Measurements from ENCODE around the gene C17orf58. TPM values are rescaled to one million over a fixed set of nuclear protein-coding genes. Genes with fewer than 3 reads are reported as not detected.

Gene C17orf58
- total RNA-seq, 1 donor from 2014 or later = 43.9 TPM

DNA sequence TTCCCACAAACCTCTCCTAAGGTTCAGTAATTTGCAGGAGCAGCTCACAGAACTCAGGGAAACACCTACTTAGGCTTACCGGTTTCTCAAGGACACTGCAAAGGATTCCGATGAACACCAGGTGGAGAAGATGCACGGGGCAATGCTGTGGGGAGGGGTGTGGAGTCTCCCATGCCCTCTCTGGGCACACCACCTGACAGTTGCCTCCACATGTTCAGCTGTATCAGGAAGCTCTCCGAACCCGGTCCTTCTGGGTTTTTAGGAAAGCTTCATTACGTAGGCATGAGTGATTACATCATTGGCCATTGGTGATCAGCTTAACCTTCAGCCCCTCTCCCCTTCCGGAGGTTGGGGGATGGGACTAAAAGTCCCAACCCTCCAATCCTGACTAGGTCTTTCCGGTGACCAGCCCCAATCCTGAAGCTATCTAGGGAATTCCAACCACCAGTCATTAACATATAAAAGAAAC is 21.6 kb downstream of the C17orf58 start:
- peak overlapping the region; percentile 19 for H3K4me3 ChIP-seq
- H3K9me3 Mint-ChIP-seq = no peaks in the 10 kb centered on the region
- peaks cover 22% of the 10 kb centered on the region for H3K36me3 Mint-ChIP-seq
- H3K4me2 ChIP-seq = peak overlapping the region; percentile 69
- no peaks in the 10 kb centered on the region for H3K9me3 ChIP-seq (ENCODE audit: low read depth)
- no peak overlapping the region for H3K9ac ChIP-seq
- H4K20me1 ChIP-seq (ENCODE audit: low read depth) = peaks cover 2% of the 10 kb centered on the region
- no peaks in the 10 kb centered on the region for H3K27me3 ChIP-seq
- peaks cover 8% of the 10 kb centered on the region for H3K4me1 Mint-ChIP-seq
- H3K36me3 ChIP-seq = no peaks in the 10 kb centered on the region
- peaks cover 3% of the 10 kb centered on the region for H3F3A ChIP-seq (ENCODE audit: low read depth)
- DNase-seq (ENCODE audit: low spot score) = peak; percentile 65
- H3K4me3 Mint-ChIP-seq = no peak overlapping the region
- H2AFZ ChIP-seq (replicated peaks) = no peak overlapping the region
- H3K27ac ChIP-seq = peak overlapping the region; percentile 59
- TF ChIP-seq, protein P1, sequence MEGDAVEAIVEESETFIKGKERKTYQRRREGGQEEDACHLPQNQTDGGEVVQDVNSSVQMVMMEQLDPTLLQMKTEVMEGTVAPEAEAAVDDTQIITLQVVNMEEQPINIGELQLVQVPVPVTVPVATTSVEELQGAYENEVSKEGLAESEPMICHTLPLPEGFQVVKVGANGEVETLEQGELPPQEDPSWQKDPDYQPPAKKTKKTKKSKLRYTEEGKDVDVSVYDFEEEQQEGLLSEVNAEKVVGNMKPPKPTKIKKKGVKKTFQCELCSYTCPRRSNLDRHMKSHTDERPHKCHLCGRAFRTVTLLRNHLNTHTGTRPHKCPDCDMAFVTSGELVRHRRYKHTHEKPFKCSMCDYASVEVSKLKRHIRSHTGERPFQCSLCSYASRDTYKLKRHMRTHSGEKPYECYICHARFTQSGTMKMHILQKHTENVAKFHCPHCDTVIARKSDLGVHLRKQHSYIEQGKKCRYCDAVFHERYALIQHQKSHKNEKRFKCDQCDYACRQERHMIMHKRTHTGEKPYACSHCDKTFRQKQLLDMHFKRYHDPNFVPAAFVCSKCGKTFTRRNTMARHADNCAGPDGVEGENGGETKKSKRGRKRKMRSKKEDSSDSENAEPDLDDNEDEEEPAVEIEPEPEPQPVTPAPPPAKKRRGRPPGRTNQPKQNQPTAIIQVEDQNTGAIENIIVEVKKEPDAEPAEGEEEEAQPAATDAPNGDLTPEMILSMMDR (IDR thresholded peaks at IDR 0.05) = no peak
- TF ChIP-seq EZH2 (IDR thresholded peaks at IDR 0.05) = no peak
- no peak for TF ChIP-seq EZH2phosphoT487 (IDR thresholded peaks at IDR 0.05)
- H3K4me1 ChIP-seq = peaks cover 16% of the 10 kb centered on the region
- no peaks in the 10 kb centered on the region for H3K79me2 ChIP-seq (ENCODE audit: low read depth)
- no peak overlapping the region for H3K27ac Mint-ChIP-seq
- H3K27me3 Mint-ChIP-seq (ENCODE audit: insufficient read depth, low read depth) = no peaks in the 10 kb centered on the region

GRCh38 chr17:67974185-67974584 is 22.1 kb downstream of the C17orf58 start:
- H4K20me1 ChIP-seq (ENCODE audit: low read depth) = peaks cover 2% of the 10 kb centered on the region
- H3K9me3 ChIP-seq (ENCODE audit: low read depth) = no peaks in the 10 kb centered on the region
- H3K4me3 Mint-ChIP-seq = no peak overlapping the region
- H3K27ac Mint-ChIP-seq = no peak overlapping the region
- no peak for DNase-seq (ENCODE audit: low spot score)
- H3K36me3 ChIP-seq = no peaks in the 10 kb centered on the region
- peak overlapping the region; percentile 19 for H3K4me3 ChIP-seq
- peaks cover 22% of the 10 kb centered on the region for H3K36me3 Mint-ChIP-seq
- H3K27me3 ChIP-seq = no peaks in the 10 kb centered on the region
- H2AFZ ChIP-seq (replicated peaks) = no peak overlapping the region
- no peaks in the 10 kb centered on the region for H3K9me3 Mint-ChIP-seq
- peak overlapping the region; percentile 69 for H3K4me2 ChIP-seq
- TF ChIP-seq EZH2 (IDR thresholded peaks at IDR 0.05) (no peak), EZH2phosphoT487 (IDR thresholded peaks at IDR 0.05) (no peak)
- TF ChIP-seq, protein P1 (IDR thresholded peaks at IDR 0.05) = no peak
- H3K9ac ChIP-seq = no peak overlapping the region
- peaks cover 3% of the 10 kb centered on the region for H3F3A ChIP-seq (ENCODE audit: low read depth)
- peak overlapping the region; percentile 59 for H3K27ac ChIP-seq
- no peaks in the 10 kb centered on the region for H3K79me2 ChIP-seq (ENCODE audit: low read depth)
- H3K27me3 Mint-ChIP-seq (ENCODE audit: insufficient read depth, low read depth) = no peaks in the 10 kb centered on the region
- peaks cover 8% of the 10 kb centered on the region for H3K4me1 Mint-ChIP-seq
- peaks cover 16% of the 10 kb centered on the region for H3K4me1 ChIP-seq

GRCh38 chr17:67970783-67971182 is 25.5 kb downstream of the C17orf58 start:
- H3K9me3 ChIP-seq (ENCODE audit: low read depth) = no peaks in the 10 kb centered on the region
- Mint-ChIP-seq H3K27ac (no peak overlapping the region), H3K4me1 (peaks cover 8% of the 10 kb centered on the region), H3K4me3 (no peak overlapping the region), H3K36me3 (peaks cover 27% of the 10 kb centered on the region), H3K27me3 (ENCODE audit: insufficient read depth, low read depth) (no peaks in the 10 kb centered on the region), H3K9me3 (no peaks in the 10 kb centered on the region)
- DNase-seq (ENCODE audit: low spot score) = no peak
- H4K20me1 ChIP-seq (ENCODE audit: low read depth) = peaks cover 2% of the 10 kb centered on the region
- no peak overlapping the region for H3K4me3 ChIP-seq
- H3K27ac ChIP-seq = no peak overlapping the region
- H3F3A ChIP-seq (ENCODE audit: low read depth) = peaks cover 3% of the 10 kb centered on the region
- no peak overlapping the region for H2AFZ ChIP-seq (replicated peaks)
- TF ChIP-seq, protein P1 (IDR thresholded peaks at IDR 0.05) = no peak
- TF ChIP-seq EZH2phosphoT487 (IDR thresholded peaks at IDR 0.05) = no peak
- no peak for TF ChIP-seq EZH2 (IDR thresholded peaks at IDR 0.05)
- H3K79me2 ChIP-seq (ENCODE audit: low read depth) = no peaks in the 10 kb centered on the region
- H3K27me3 ChIP-seq = no peaks in the 10 kb centered on the region
- peaks cover 16% of the 10 kb centered on the region for H3K4me1 ChIP-seq
- no peak overlapping the region for H3K9ac ChIP-seq
- peaks cover 12% of the 10 kb centered on the region for H3K36me3 ChIP-seq
- H3K4me2 ChIP-seq = no peak overlapping the region
